Natural killer cell (primary cell): Measurements from ENCODE around the gene CAMK2B. TPM values are rescaled to one million over a fixed set of nuclear protein-coding genes. Genes with fewer than 3 reads are reported as not detected.

Source experiments
- ATAC-seq, 3 donors: fragments of 150-1000 bp in 2 of 3; fragments of 200-7000 bp in 1 of 3; cut with Tn5 transposase; 1 replicate in 1 of 3; 2 replicates in 2 of 3; pipeline ENCODE4 v1.10.0; 2021; ENCODE audit warnings: mild to moderate bottlenecking in 2 of 3, moderate library complexity in 2 of 3
- DNase-seq, 2 donors: peaks; one replicate each; pipeline versions ENCODE4 v3.0.0 to v3.0.0-alpha.2; 2013 to 2021; ENCODE audit warnings: mixed read lengths in 1 of 2
- H3K27ac ChIP-seq: one replicate; pipeline ENCODE4 v1.5.1; 2013; ENCODE audit warnings: mild to moderate bottlenecking, low read length
- H3K27me3 ChIP-seq: one replicate; pipeline ENCODE4 v1.6.1; 2013; ENCODE audit warnings: low read length; ENCODE audit not compliant: control insufficient read depth, insufficient read depth
- H3K36me3 ChIP-seq: one replicate; pipeline ENCODE4 v1.6.1; 2013; ENCODE audit warnings: low read length; ENCODE audit not compliant: control insufficient read depth, insufficient read depth
- H3K4me1 ChIP-seq: one replicate; pipeline ENCODE4 v1.6.1; 2013; ENCODE audit warnings: low read length; ENCODE audit not compliant: control insufficient read depth, insufficient read depth
- H3K4me3 ChIP-seq: one replicate; pipeline ENCODE4 v1.5.1; 2013; ENCODE audit warnings: low read length
- H3K9me3 ChIP-seq: one replicate; pipeline ENCODE4 v1.6.1; 2013; ENCODE audit warnings: low read length; ENCODE audit not compliant: control insufficient read depth, insufficient read depth
- H3K27ac Mint-ChIP-seq, 2 donors: one replicate each; pipeline ENCODE4 v1.8.0; 2022; ENCODE audit warnings: mild to moderate bottlenecking in 2 of 2, mixed read lengths in 2 of 2, moderate library complexity in 1 of 2
- H3K27me3 Mint-ChIP-seq, 2 donors: one replicate each; pipeline ENCODE4 v1.8.0; 2022; ENCODE audit warnings: low read depth in 2 of 2, mixed read lengths in 2 of 2
- H3K36me3 Mint-ChIP-seq: one replicate; pipeline ENCODE4 v1.8.0; 2022; ENCODE audit warnings: mixed read lengths
- H3K4me1 Mint-ChIP-seq, 2 donors: one replicate each; pipeline ENCODE4 v1.8.0; 2022; ENCODE audit warnings: mixed read lengths in 2 of 2
- H3K4me3 Mint-ChIP-seq: one replicate; pipeline ENCODE4 v1.8.0; 2022; ENCODE audit warnings: mild to moderate bottlenecking, moderate library complexity, mixed read lengths
- H3K9me3 Mint-ChIP-seq, 2 donors: one replicate each; pipeline ENCODE4 v1.8.0; 2022; ENCODE audit warnings: mixed read lengths in 2 of 2
- CTCF ChIP-seq: fragments of 200-600 bp; IDR thresholded peaks from one replicate; pipeline ENCODE4 v1.8.0; 2022; ENCODE audit warnings: antibody characterized with exemption
- WGBS: methylation state at CpG from one replicate; pipeline ENCODE4 v1.1.7; 2013; ENCODE audit warnings: missing lambda C conversion rate; ENCODE audit not compliant: insufficient coverage; 5-methylcytosine and 5-hydroxymethylcytosine counted together
- intact Hi-C: fragments of 100-400 bp; cut with micrococcal nuclease; formaldehyde crosslinking; loops from one replicate; pipeline ENCODE4 v1.14.2; 2022
- total RNA-seq, 4 donors: library from RNA; stranded (reverse); fragments of 120-200 nt in 1 of 4; gene quantifications; one replicate each; pipeline versions ENCODE4 v1.2.3 to v1.2.4, GENCODE V29; 2013 to 2022

The CAMK2B gene
- total RNA-seq, 3 donors from 2014 or later (not counting 1 experiment from before 2014, with no cell fraction given) = 0.70 TPM; not detected in 2

GRCh38 chr7:44279286-44279685 is 46.1 kb downstream of the CAMK2B start:
- H3K27ac ChIP-seq = no peak overlapping the region
- Mint-ChIP-seq H3K4me3 (no peak overlapping the region), H3K36me3 (no peaks in the 10 kb centered on the region), H3K27me3 (no peaks in the 10 kb centered on the region), H3K4me1 (no peaks in the 10 kb centered on the region), H3K27ac (no peak overlapping the region), H3K9me3 (no peaks in the 10 kb centered on the region)
- no peaks in the 10 kb centered on the region for H3K27me3 ChIP-seq
- no peaks in the 10 kb centered on the region for H3K9me3 ChIP-seq
- no peak overlapping the region for H3K4me3 ChIP-seq
- intact Hi-C loops = no loop called here
- no peaks in the 10 kb centered on the region for H3K36me3 ChIP-seq
- DNase-seq = no peak
- ATAC-seq = no peak
- H3K4me1 ChIP-seq = no peaks in the 10 kb centered on the region
- WGBS = 94% methylated on average over 6 of the region's 6 CpGs
- no peak for TF ChIP-seq CTCF

- H3K4me1 Mint-ChIP-seq = no peaks in the 10 kb centered on the region
- H3K36me3 Mint-ChIP-seq = no peaks in the 10 kb centered on the region
- Histone ChIP-seq H3K4me1 (no peaks in the 10 kb centered on the region), H3K36me3 (no peaks in the 10 kb centered on the region), H3K9me3 (no peaks in the 10 kb centered on the region), H3K27ac (no peak overlapping the region), H3K27me3 (no peaks in the 10 kb centered on the region), H3K4me3 (no peak overlapping the region)
- no peak overlapping the region for H3K4me3 Mint-ChIP-seq
- H3K9me3 Mint-ChIP-seq = no peaks in the 10 kb centered on the region
- WGBS = 76% methylated on average over 9 of the region's 9 CpGs
- no peak for DNase-seq
- no peaks in the 10 kb centered on the region for H3K27me3 Mint-ChIP-seq
- no peak overlapping the region for H3K27ac Mint-ChIP-seq
- TF ChIP-seq CTCF = no peak
- ATAC-seq = no peak
- intact Hi-C loops = no loop called here
Observed at GRCh38 chr7:44278451-44279161, 46.8 kb downstream of the CAMK2B start.

GRCh38 chr7:44277851-44278250 is 47.5 kb downstream of the CAMK2B start:
- 83% methylated on average over 8 of the region's 8 CpGs for WGBS
- Mint-ChIP-seq H3K4me3 (no peak overlapping the region), H3K36me3 (no peaks in the 10 kb centered on the region), H3K27me3 (no peaks in the 10 kb centered on the region), H3K9me3 (no peaks in the 10 kb centered on the region), H3K4me1 (no peaks in the 10 kb centered on the region), H3K27ac (no peak overlapping the region)
- Histone ChIP-seq H3K4me1 (no peaks in the 10 kb centered on the region), H3K36me3 (no peaks in the 10 kb centered on the region), H3K27ac (no peak overlapping the region), H3K27me3 (no peaks in the 10 kb centered on the region), H3K9me3 (no peaks in the 10 kb centered on the region), H3K4me3 (no peak overlapping the region)
- TF ChIP-seq CTCF = no peak
- intact Hi-C loops = no loop called here
- no peak for DNase-seq
- no peak for ATAC-seq

- Mint-ChIP-seq H3K27me3 (no peaks in the 10 kb centered on the region), H3K4me3 (no peak overlapping the region), H3K9me3 (no peaks in the 10 kb centered on the region), H3K36me3 (no peaks in the 10 kb centered on the region), H3K4me1 (no peaks in the 10 kb centered on the region), H3K27ac (no peak overlapping the region)
- Histone ChIP-seq H3K9me3 (no peaks in the 10 kb centered on the region), H3K36me3 (no peaks in the 10 kb centered on the region), H3K27ac (no peak overlapping the region), H3K4me3 (no peak overlapping the region), H3K4me1 (no peaks in the 10 kb centered on the region), H3K27me3 (no peaks in the 10 kb centered on the region)
- intact Hi-C loops = no loop called here
- TF ChIP-seq CTCF = no peak
- no peak for ATAC-seq
- no peak for DNase-seq
- 97% methylated on average over 11 of the region's 11 CpGs for WGBS
Observed at GRCh38 chr7:44277391-44277790, 48.0 kb downstream of the CAMK2B start.
